K562 (cell line): ENCODE measurements around the gene ADAMTS7. TPM values are rescaled to one million over a fixed set of nuclear protein-coding genes. Genes with fewer than 3 reads are reported as not detected.

Experiments
- CTCF ChIP-seq, 3 experiments: IDR thresholded peaks in 2 of 3; conservative IDR thresholded peaks in 1 of 3; 2 replicates each; pipeline ENCODE4 v1.5.1; 2011 to 2012; ENCODE audit warnings: low read length in 3 of 3, mild to moderate bottlenecking in 3 of 3, control low read depth in 2 of 3, improper control_type of control experiment in 1 of 3, inconsistent platforms in 1 of 3, low read depth in 1 of 3, mixed read lengths in 1 of 3, moderate library complexity in 1 of 3; ENCODE audit not compliant: insufficient read depth in 2 of 3
- polyA plus RNA-seq, 8 experiments: library from polyadenylated mRNA; depleted of rRNA in 4 of 8; stranded (reverse) in 5 of 8; unstranded in 3 of 8; fragments of >200 nt; fragmentation: Nextera tagmentation in 2 of 8; fragmentation: Illumina TruSeq in 1 of 8; extraction: Ambion mirVana in 2 of 8; extraction: Trizol in 1 of 8; gene quantifications; 2 replicates each; pipeline versions ENCODE4 v1.2.1 to v1.2.3, GENCODE V29; 2011 to 2014; ENCODE audit warnings: inconsistent platforms in 1 of 8, missing spikeins in 1 of 8
- total RNA-seq, 7 experiments: library from RNA; depleted of rRNA in 6 of 7; stranded (reverse); fragments of >200 nt in 6 of 7; fragmentation: Illumina TruSeq in 2 of 7; extraction: Trizol in 2 of 7; gene quantifications; 2 replicates each; pipeline versions ENCODE4 v1.2.1 to v1.2.3, GENCODE V29; 2011 to 2021; ENCODE audit warnings: low replicate concordance in 1 of 7
- TF ChIP-seq, protein P1 (sequence below), 2 experiments: fragments of 450-650 bp; formaldehyde crosslinking in 1 of 2; IDR thresholded peaks; 2 replicates each; pipeline versions ENCODE4 v1.4.0 to v1.6.1; 2014 to 2020; ENCODE audit warnings: mild to moderate bottlenecking in 2 of 2, borderline replicate concordance in 1 of 2, low read depth in 1 of 2

ADAMTS7 gene
- total and polyA plus RNA-seq, 9 of the 15 experiments (the other 6 are each of a cell fraction or from before 2014, with no cell fraction given) = 0.05 to 0.07 TPM; not detected in 7

GRCh38 chr15:78808550-78808949, 2.7 kb downstream of the ADAMTS7 start (continued):
- TF ChIP-seq, protein P1, sequence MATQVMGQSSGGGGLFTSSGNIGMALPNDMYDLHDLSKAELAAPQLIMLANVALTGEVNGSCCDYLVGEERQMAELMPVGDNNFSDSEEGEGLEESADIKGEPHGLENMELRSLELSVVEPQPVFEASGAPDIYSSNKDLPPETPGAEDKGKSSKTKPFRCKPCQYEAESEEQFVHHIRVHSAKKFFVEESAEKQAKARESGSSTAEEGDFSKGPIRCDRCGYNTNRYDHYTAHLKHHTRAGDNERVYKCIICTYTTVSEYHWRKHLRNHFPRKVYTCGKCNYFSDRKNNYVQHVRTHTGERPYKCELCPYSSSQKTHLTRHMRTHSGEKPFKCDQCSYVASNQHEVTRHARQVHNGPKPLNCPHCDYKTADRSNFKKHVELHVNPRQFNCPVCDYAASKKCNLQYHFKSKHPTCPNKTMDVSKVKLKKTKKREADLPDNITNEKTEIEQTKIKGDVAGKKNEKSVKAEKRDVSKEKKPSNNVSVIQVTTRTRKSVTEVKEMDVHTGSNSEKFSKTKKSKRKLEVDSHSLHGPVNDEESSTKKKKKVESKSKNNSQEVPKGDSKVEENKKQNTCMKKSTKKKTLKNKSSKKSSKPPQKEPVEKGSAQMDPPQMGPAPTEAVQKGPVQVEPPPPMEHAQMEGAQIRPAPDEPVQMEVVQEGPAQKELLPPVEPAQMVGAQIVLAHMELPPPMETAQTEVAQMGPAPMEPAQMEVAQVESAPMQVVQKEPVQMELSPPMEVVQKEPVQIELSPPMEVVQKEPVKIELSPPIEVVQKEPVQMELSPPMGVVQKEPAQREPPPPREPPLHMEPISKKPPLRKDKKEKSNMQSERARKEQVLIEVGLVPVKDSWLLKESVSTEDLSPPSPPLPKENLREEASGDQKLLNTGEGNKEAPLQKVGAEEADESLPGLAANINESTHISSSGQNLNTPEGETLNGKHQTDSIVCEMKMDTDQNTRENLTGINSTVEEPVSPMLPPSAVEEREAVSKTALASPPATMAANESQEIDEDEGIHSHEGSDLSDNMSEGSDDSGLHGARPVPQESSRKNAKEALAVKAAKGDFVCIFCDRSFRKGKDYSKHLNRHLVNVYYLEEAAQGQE (IDR thresholded peaks at IDR 0.05; ENCODE audit: borderline replicate concordance) = peak; percentile 83
- TF ChIP-seq, protein P1 (CRISPR knock-in tag; IDR thresholded peaks at IDR 0.05; ENCODE audit: low read depth) = no peak
- peak; percentile 62 to 76 (median 64) for TF ChIP-seq CTCF (IDR thresholded peaks at IDR 0.05 in 2 of 3, conservative IDR thresholded peaks at IDR 0.05 in 1 of 3; ENCODE audit: insufficient read depth in 2 of 3, low read depth in 1 of 3, low read length in 3 of 3)
